GM12874 (cell line): ENCODE results near the gene IRF6.

ENCODE experiments used
- TF ChIP-seq, protein P1 (sequence below): IDR thresholded peaks from 2 replicates; pipeline ENCODE4 v1.5.1; 2011; ENCODE audit warnings: low read depth, mild to moderate bottlenecking, control low read depth, low read length, moderate library complexity; ENCODE audit not compliant: insufficient read depth

IRF6 gene

DNA sequence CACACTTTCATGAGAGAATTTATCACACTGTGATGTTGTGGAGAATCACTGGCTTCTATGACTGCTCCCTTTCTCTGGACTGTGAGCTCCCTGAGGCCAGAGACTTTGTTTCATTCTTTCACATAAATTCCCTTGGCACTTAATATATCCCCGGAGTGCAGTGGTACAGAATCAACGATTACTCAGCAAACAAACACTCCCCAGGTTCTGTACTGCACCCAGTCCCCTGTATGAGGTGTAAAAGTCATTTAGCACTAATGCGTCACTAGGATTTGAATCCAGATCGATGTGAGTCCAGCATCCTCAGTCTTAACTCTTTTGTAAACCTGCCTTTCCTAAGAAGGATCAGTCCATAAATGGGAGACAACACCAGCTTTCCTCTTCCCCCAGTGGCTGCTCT, 15.0 kb upstream of the IRF6 start:
- TF ChIP-seq, protein P1, sequence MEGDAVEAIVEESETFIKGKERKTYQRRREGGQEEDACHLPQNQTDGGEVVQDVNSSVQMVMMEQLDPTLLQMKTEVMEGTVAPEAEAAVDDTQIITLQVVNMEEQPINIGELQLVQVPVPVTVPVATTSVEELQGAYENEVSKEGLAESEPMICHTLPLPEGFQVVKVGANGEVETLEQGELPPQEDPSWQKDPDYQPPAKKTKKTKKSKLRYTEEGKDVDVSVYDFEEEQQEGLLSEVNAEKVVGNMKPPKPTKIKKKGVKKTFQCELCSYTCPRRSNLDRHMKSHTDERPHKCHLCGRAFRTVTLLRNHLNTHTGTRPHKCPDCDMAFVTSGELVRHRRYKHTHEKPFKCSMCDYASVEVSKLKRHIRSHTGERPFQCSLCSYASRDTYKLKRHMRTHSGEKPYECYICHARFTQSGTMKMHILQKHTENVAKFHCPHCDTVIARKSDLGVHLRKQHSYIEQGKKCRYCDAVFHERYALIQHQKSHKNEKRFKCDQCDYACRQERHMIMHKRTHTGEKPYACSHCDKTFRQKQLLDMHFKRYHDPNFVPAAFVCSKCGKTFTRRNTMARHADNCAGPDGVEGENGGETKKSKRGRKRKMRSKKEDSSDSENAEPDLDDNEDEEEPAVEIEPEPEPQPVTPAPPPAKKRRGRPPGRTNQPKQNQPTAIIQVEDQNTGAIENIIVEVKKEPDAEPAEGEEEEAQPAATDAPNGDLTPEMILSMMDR = no peak

DNA sequence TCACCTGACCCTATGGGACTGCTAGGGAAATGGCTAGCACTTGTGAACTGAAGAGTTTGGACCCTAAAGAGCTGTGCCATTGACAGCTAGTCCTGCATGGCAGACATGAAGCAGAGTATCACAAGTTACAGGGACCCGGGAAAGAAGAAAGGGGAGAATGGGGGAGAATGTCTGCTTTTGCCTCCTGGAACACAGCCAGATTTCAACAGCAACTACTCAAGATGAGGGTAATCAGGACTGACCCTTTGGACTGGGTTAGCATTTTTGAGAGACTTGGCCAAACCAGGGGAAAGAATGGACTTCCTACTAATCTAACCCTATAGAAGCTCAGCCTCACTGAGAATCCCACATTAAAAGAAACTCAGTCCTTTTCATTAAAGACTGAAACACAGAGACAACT, 13.1 kb upstream of the IRF6 start:
- TF ChIP-seq, protein P1 = no peak

DNA sequence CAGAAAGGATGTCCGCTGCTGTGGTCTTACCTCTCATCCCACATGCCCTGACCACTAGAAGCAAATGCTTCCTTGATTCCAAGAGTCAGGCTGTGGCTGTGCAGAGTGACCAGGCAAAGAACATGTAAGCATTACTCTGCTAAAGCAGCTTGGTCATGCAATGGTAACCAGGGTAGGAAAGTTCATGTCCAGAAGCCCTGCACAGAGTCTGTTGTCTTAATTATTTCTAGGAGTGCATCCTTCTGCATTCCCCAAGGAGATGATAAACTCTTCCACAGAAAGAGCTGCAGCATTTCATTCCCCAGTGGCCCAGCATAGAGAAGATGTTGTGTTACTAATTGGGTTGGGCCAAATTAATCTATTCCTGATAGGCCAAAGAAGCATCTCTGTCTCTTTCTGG, 11.7 kb upstream of the IRF6 start:
- TF ChIP-seq, protein P1 = no peak

DNA sequence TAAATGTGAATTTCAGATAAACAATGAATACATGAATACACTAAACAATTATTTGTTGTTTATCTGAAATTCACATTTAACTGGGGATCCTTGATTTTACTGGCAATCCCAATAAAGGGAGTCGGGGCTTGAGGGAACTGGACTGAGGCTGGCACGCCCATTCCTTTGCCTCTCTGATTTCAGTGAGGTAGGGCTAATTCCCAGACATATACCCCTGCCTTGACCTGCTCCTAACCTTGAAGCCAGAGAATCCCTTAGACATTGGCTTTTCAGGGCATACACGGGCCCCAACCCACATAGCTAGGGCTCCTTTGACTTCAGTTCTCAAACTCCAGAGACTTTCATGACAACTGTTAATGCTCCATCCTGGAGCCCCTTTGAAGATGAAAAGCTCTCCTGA, 11.0 kb upstream of the IRF6 start:
- TF ChIP-seq, protein P1 = no peak

DNA sequence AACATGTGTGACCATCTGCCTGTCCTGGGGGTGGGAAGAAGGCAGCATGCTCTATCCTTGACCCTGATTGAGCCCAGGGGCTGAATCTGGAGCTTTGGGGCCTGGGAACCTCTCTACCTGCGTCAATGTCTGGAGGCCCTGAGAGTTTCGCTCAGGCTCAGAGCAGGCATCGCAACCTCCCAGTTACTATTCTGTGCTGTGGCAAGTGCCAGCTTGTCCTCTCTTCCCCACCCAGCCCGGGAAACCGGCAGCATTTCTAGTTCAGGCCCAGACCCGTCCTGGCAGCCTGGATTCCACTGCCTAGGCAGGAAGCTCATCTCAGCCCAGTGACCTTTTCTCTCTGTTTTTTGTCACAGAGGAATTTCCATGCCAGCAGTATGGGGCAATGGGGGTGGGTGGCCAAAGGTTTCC, 10.0 kb upstream of the IRF6 start:
- TF ChIP-seq, protein P1 = no peak

DNA sequence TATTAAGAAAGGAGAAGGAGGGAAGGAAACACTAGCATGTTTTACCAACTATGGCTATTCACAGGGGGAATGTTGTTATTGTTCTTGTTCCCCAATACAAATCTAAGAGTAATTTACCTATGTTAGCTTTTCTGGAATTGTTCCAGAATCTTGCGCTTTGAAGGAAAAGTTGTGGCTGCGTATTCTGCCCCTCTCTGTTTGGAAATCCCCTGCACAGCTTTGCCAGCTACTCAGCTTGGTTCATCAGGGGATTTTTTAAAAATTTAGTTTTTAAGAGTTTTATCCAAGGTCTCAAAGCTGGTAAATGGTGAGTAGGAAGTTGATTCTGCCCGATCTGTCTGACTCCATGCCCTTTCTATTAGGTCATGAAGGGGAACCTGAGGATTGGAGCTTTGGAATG, 9.5 kb upstream of the IRF6 start:
- TF ChIP-seq, protein P1 = no peak

DNA sequence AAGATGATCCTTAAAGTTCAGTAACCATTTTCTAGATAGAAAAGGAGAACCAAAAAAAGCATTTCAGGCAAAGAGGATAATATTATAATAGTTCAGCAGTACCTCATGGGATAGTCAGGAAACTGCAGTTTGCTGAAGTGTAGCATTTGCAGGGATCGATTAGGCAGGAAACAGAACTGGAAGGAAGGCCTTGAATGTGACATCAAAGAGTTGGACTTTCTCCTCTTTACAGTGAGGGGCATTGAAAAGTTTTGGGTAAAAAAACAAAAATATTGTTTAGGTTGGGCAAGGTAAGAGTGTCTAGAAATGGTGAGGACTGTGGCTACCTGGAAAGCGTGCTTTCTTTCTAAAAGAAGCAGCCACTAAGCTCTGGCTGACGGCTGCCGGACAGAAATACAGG, 8.0 kb upstream of the IRF6 start:
- TF ChIP-seq, protein P1 = no peak

DNA sequence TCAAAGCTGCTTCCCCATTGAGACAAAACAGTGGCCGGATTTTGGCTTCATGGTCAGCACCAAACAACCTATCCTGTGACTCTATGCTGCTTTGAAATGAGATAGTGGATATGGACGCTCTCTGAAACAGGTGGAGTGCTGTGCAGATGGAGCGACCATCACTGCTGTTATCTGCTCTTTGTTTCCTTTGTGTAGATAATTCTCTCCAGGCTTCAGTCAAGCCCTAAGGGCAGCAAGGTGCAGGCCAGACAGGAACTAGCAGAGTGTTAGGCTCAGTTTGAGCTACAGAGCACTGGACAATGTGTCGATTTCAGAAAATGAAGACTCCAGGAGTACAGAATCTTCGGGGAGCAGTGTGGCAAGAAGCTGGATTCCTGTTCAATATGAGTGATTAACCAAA, 4.8 kb upstream of the IRF6 start:
- TF ChIP-seq, protein P1 = no peak
